ENCODE measurements around the gene ZSWIM9.

Gene ZSWIM9

GRCh38 chr19:48154003-48154402 lies 16.5 kb upstream of the ZSWIM9 start:
- no peak overlapping the region for H3K4me3 ChIP-seq (ENCODE audit: low read depth, low read length)
- CTCF ChIA-PET = interaction anchor here (0.9 to 5.2 kb wide), 6 partner anchors 30 to 192 kb away, joined by 3 to 56 read pairs (median 7); no protein-coding TSS in a partner anchor
- POLR2A ChIA-PET = interaction anchor here (0.6 kb wide), 1 partner anchor 62 kb away, joined by 3 read pairs; no protein-coding TSS in a partner anchor
- H3K36me3 ChIP-seq (ENCODE audit: control insufficient read depth in 2 of 2, insufficient read depth in 1 of 2, low read length in 2 of 2) = peaks cover 62 to 78% of the 10 kb centered on the region in 2 experiments
- 0 out of 2 replicates have a peak, but pooled peaks have one; percentile 28 for TF ChIP-seq ZBTB17 (tag by site-specific recombination; IDR thresholded peaks at IDR 0.05)
- TF ChIP-seq ZNF692 (tag by site-specific recombination; IDR thresholded peaks at IDR 0.05) = no peak
- TF ChIP-seq ZIC2 (tag by site-specific recombination; IDR thresholded peaks at IDR 0.05) = peak; percentile 54
- TF ChIP-seq ZNF768 (tag by site-specific recombination; IDR thresholded peaks at IDR 0.05) = peak; percentile 72; the same call in 1 of the 2 replicates
- 0 out of 2 replicates have a peak, but pooled peaks have one; percentile 7 for TF ChIP-seq ZSCAN4 (tag by site-specific recombination; IDR thresholded peaks at IDR 0.05)
- no peak for TF ChIP-seq ZFP69B (tag by site-specific recombination; IDR thresholded peaks at IDR 0.05)
- TF ChIP-seq ZNF24 (tag by site-specific recombination; IDR thresholded peaks at IDR 0.05) = 0 out of 2 replicates have a peak, but pooled peaks have one; percentile 36
- TF ChIP-seq SP7 (tag by site-specific recombination; IDR thresholded peaks at IDR 0.05) = 0 out of 2 replicates have a peak, but pooled peaks have one; percentile 28
- peak; percentile 55 for TF ChIP-seq SCRT2 (tag by site-specific recombination; IDR thresholded peaks at IDR 0.05)
- TF ChIP-seq ATF2 (tag by site-specific recombination; IDR thresholded peaks at IDR 0.05; ENCODE audit: low read depth) = peak; percentile 40; the same call in 1 of the 2 replicates
- peak; percentile 80 for TF ChIP-seq MZF1 (tag by site-specific recombination; IDR thresholded peaks at IDR 0.05; ENCODE audit: borderline replicate concordance)
- TF ChIP-seq ZNF501 (tag by site-specific recombination; IDR thresholded peaks at IDR 0.05) = no peak
- H3K4me1 ChIP-seq (ENCODE audit: control insufficient read depth, insufficient read depth, low read length) = no peaks in the 10 kb centered on the region
- no peaks in the 10 kb centered on the region for H3K9me3 ChIP-seq (ENCODE audit: control insufficient read depth, insufficient read depth, low read depth, low read length)
- H3K27ac ChIP-seq (ENCODE audit: extremely low read depth, low read depth, low read length) = no peak overlapping the region

- CTCF ChIA-PET = interaction anchor here (0.6 to 1.0 kb wide), 3 partner anchors 11 to 195 kb away, joined by 3 to 4 read pairs (median 4); no protein-coding TSS in a partner anchor
These were observed 12.2 kb upstream of the ZSWIM9 start for GRCh38 chr19:48158210-48158790.

More at GRCh38 chr19:48158210-48158790, 12.2 kb upstream of the ZSWIM9 start:
- Histone ChIP-seq H3K9me3 (ENCODE audit: control insufficient read depth, insufficient read depth, low read depth, low read length) (no peaks in the 10 kb centered on the region), H3K27ac (ENCODE audit: extremely low read depth, low read depth, low read length) (no peak overlapping the region), H3K4me3 (ENCODE audit: low read depth, low read length) (no peak overlapping the region), H3K36me3 (ENCODE audit: control insufficient read depth in 2 of 2, insufficient read depth in 1 of 2, low read length in 2 of 2) (peaks cover 70 to 77% of the 10 kb centered on the region in 2 experiments), H3K4me1 (ENCODE audit: control insufficient read depth, insufficient read depth, low read length) (no peaks in the 10 kb centered on the region)
- POLR2A ChIA-PET = no interaction called here
- TF ChIP-seq ZNF621 (tag by site-specific recombination; IDR thresholded peaks at IDR 0.05) (no peak), KLF16 (tag by site-specific recombination; IDR thresholded peaks at IDR 0.05) (no peak), ZNF76 (tag by site-specific recombination; IDR thresholded peaks at IDR 0.05; ENCODE audit: borderline replicate concordance, low read depth) (no peak), ZNF19 (tag by site-specific recombination; IDR thresholded peaks at IDR 0.05; ENCODE audit: low read depth) (no peak), KLF1 (tag by site-specific recombination; IDR thresholded peaks at IDR 0.05) (no peak), ZNF677 (tag by site-specific recombination; IDR thresholded peaks at IDR 0.05) (no peak), ZNF404 (tag by site-specific recombination; IDR thresholded peaks at IDR 0.05) (no peak), ZSCAN18 (tag by site-specific recombination; IDR thresholded peaks at IDR 0.05) (no peak)

Data from HEK293 (cell line).